HPDE6-E6E7 (cell line): ENCODE measurements around the gene KIF3B.
"Not testable (repeated sequence)": the region's sequence is repeated elsewhere in the genome, so short reads cannot be mapped to it uniquely, and the experiment has no call there.

Source experiments
- DNase-seq: peaks from one replicate; pipeline ENCODE4 v3.0.0; 2011; ENCODE audit warnings: missing footprints; ENCODE audit errors: extremely low spot score

KIF3B gene

DNA sequence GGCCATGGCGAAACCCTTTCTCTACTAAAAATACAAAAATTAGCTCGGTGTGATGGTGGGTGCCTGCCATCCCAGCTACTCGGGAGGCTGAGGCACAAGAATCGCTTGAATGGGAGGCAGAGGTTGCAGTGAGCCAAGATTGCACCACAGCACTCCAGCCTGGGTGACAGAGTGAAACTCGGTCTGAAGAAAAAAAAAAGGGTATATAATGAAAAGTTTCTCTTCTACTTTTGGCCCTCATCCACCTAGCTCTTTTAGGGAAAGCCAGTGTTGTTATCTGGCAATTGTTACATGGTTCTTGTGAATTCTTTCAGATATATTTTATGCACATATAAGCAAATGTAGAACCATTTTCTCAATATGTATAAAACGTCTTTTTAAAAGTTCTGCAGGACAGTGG, 19.0 kb downstream of the KIF3B start:
- no peak for DNase-seq

- DNase-seq, result no peak
Measured at GRCh38 chr20:32296819-32297420, 19.5 kb downstream of the KIF3B start.

DNA sequence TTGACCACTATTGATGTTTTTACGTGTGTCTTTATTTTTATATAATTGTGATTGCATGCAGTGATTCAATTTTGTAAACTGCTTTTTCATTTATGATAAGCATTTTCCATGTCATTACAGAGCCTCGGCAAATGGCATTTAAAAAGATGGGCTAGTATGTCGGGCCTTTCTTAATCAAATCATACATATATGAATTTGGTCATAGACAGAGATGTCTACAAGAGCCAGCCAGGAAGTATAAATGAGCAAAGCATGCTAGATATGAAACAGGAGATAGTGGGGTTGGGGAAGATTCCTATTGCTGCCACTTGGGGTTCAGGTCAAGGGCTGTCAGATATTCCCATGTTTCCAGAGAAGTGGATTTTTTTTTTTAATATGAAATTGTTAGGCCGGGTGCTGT, 20.0 kb downstream of the KIF3B start:
- DNase-seq, result no peak

- DNase-seq, result no peak
Measured at GRCh38 chr20:32300647-32301046, 23.2 kb downstream of the KIF3B start.

DNA sequence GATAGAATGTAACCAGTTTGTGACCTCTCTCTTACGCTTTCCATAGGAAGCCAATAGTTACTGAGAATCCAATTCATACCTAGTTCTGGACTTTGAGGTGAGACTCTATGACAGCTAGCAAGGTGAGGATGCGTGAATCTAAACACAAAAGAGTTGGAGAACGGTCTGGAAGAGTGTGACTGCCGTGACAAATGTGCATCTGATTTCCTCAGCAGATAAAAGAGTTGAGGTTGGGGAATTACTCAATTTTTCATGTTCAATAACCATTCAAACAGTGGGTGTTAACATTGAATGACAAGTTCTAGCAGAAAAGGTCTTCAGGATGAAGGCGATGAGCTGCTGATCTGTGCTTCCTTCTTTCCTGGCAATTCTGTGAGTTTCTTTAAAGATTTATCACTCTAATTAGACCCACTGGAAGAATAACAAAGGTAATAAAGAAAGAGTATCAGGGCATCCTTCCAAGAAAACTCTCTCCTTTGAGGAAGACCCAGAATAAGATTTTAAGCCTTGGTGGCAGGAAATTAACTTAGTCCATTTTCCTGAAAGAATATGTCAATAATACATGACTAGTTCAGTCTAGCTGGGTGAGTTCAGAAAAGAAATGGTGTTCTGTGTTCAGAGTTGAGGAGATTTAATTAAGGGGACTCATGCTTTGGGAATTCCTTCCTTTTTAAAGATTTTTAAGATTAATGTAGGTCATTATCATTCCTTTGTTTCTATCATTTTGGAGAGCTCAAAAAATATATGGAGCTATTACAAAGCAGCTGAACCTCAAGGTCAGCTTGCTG, 24.5 kb downstream of the KIF3B start:
- DNase-seq, result no peak

DNA sequence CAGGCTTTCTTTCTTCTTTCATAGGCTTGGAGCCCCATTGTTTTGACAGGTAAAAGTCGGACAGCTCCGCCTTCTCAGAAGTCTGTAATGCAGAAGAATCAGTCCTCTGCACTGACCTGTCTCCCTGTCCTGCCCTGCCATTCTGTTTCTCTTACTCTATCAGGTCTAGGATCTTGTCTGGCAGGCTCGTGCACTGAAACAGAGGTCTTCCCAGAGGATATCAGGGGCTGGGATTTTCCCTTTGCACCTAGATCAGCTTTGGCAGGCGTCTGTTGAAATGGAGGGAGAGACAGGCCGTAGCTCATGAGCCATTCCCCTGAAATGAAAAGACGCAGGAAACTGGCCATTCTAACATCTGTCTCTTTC, 25.0 kb downstream of the KIF3B start:
- no peak for DNase-seq

GRCh38 chr20:32304131-32304746, 26.8 kb downstream of the KIF3B start:
- DNase-seq, result no peak

GRCh38 chr20:32312718-32313424, 35.4 kb downstream of the KIF3B start:
- DNase-seq, result no peak

GRCh38 chr20:32314768-32315167, 37.3 kb downstream of the KIF3B start:
- no peak for DNase-seq

DNA sequence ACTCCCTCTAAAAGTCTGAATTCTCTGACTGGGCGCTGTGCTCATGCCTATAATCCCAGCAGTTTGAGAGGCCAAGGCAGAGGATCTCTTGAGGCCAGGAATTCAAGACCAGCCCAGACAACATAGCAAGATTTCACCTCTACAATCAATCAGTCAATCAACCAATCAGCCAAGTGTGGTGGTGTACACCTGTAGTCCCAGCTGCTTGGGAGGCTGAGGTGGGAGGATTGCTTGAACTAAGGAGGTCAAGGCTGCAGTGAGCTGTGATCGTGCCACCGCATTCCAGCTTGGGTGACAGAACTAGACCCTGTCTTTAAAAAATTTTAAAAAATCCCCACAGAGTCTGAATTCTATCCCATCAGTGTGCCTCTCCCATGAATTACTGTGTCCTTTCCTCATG, 37.9 kb downstream of the KIF3B start:
- no peak for DNase-seq

DNA sequence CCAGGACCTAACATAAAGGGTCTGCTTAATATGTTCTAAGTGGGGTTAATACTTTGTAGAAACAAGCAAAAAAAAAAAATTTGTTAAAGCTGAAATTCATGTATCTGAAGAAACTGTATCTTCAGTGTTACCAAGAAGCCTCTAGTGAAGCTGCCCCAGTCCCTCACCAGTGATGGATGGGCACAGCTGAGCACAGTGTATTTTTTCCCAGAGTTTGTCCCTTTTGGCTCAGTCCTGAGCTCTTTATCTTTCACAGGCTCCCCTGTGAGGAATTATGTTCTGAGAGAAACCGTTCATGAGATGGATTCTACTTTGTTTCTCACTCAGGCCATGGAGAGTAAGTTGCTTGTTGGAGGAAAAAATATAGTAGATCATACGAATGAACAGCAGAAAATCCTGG, 38.4 kb downstream of the KIF3B start:
- DNase-seq, result no peak

DNA sequence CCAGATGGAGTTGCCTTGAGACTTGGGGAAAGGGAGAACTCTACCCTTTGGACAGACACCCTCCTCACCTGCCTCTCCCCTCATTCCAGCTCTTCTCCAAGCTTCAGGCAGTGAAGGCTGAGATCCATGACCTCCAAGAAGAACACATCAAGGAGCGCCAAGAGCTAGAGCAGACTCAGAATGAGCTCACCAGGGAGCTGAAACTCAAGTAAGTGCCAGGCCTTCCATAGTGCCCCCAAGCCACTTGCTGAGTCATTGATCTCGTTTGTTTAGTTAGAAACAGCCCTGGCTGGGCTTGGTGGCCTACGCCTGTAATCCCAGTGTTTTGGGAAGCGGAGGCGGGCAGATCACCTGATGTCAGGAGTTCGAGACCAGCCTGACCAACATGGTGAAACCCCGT, 39.2 kb downstream of the KIF3B start:
- DNase-seq, result no peak

DNA sequence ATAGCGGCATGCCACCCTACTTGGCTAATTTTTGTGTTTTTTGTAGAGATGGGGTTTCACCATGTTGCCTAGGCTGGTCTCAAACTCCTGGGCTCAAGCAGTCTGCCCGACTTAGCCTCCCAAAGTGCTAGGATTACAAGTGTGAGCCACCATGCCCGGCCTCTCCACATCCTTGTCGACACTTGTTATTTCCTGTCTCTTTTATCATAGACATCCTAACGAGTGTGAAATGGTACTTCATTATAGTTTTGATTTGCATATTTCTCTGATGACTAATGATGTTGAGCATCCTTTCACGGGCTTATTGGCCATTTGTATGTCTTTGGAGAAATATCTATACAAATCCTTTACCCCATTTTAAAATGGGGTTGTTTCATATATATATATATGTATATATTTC, 41.6 kb downstream of the KIF3B start:
- no peak for DNase-seq

DNA sequence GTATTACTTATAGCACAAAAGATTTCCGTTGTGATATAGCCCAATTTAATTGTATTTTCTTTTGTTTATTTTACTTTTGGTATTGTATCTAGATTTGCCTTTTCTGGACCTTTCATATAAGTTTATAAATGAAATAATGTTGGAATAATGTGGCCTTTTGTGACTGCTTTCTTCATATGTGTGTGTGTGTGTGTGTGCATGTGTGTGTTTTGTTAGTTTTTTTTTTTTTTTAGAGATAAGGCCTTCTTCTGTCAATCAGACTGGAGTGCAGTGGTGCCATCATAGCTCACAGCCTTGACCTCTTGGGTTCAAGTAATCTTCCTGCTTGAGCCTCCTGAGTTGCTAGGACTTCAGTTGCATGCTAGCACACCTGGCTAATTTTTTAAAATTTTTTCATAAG, 42.9 kb downstream of the KIF3B start:
- no peak for DNase-seq

DNA sequence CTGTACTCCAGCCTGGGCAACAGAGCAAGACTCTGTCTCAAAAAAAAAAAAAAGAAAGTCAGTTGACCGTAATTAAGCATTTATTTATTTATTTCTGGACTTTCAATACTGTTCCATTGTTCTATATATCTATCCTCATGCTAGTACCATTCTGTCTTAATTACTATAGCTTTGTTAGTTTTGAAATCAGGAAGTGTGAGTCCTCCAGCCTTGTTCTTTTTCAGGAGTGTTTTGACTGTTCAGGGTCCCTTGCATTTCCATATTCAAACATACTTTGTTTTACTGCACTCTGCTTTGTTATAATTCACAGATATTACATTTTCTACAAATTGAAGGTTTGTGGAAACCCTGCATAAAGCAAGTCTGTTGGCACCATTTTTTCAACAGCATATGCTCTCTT, 43.9 kb downstream of the KIF3B start:
- no peak for DNase-seq

- not testable (repeated sequence) for DNase-seq
Measured at GRCh38 chr20:32322260-32322659, 44.8 kb downstream of the KIF3B start.

- DNase-seq, result not testable (repeated sequence)
Measured at GRCh38 chr20:32323761-32324160, 46.3 kb downstream of the KIF3B start.

- peak; percentile 73 for DNase-seq
Measured at GRCh38 chr20:32325706-32326503, 48.5 kb downstream of the KIF3B start.

- DNase-seq, result no peak
Measured at GRCh38 chr20:32326504-32326845, 49.0 kb downstream of the KIF3B start.

GRCh38 chr20:32327087-32327681, 49.7 kb downstream of the KIF3B start:
- no peak for DNase-seq

GRCh38 chr20:32329817-32330554, 52.5 kb downstream of the KIF3B start:
- DNase-seq, result peak; percentile 76
